ENCODE measurements around the gene KRTAP10-1. TPM values are rescaled to one million over a fixed set of nuclear protein-coding genes. Genes with fewer than 3 reads are reported as not detected.

Gene KRTAP10-1
- total and polyA plus RNA-seq, 4 donors, result not detected

GRCh38 chr21:44583089-44583799, 43.2 kb upstream of the KRTAP10-1 start:
- Histone ChIP-seq H3K4me3 (ENCODE audit: low read depth in 1 of 3, low read length in 3 of 3) (no peak overlapping the region), H3K27ac (ENCODE audit: low read depth in 1 of 2, low read length in 2 of 2) (no peak overlapping the region), H3K36me3 (ENCODE audit: control insufficient read depth in 4 of 4, insufficient read depth in 3 of 4, low read depth in 1 of 4, low read length in 3 of 4) (no peaks in the 10 kb centered on the region), H3K27me3 (ENCODE audit: control insufficient read depth in 4 of 4, insufficient read depth in 4 of 4, low read length in 3 of 4) (no peaks in the 10 kb centered on the region), H3K9me3 (ENCODE audit: control insufficient read depth in 4 of 4, low read length in 3 of 4) (peaks cover 0 to 9% (median under 1%) of the 10 kb centered on the region in 4 donors), H3K4me1 (ENCODE audit: control insufficient read depth in 4 of 4, insufficient read depth in 4 of 4, low read length in 3 of 4) (peaks cover 0 to 6% (median 0%) of the 10 kb centered on the region in 4 donors), H3K9ac (ENCODE audit: low read depth in 1 of 2, low read length in 2 of 2) (no peak overlapping the region)
- no peak for DNase-seq (ENCODE audit: low spot score)
- TF ChIP-seq RXRA (IDR thresholded peaks at IDR 0.05), result no peak
- TF ChIP-seq FOXA1 (IDR thresholded peaks at IDR 0.05), result no peak
- TF ChIP-seq REST (IDR thresholded peaks at IDR 0.05), result no peak
- no peak for TF ChIP-seq RAD21 (IDR thresholded peaks at IDR 0.05)
- no peak for TF ChIP-seq ZBTB33 (IDR thresholded peaks at IDR 0.05)
- TF ChIP-seq YY1 (IDR thresholded peaks at IDR 0.05), result no peak
- TF ChIP-seq HNF4G (IDR thresholded peaks at IDR 0.05), result no peak
- WGBS, result 25% methylated on average over 11 of the region's 11 CpGs

- peaks cover 0 to 9% (median 2%) of the 10 kb centered on the region in 4 donors for H3K9me3 ChIP-seq (ENCODE audit: control insufficient read depth in 4 of 4, low read length in 3 of 4)
- peak; percentile 21 for DNase-seq (ENCODE audit: low spot score)
- WGBS, result 80% methylated on average over 15 of the region's 15 CpGs
Observed at GRCh38 chr21:44582055-44582454, 42.1 kb upstream of the KRTAP10-1 start.

More at GRCh38 chr21:44582055-44582454, 42.1 kb upstream of the KRTAP10-1 start:
- peaks cover 0 to 6% (median 0%) of the 10 kb centered on the region in 4 donors for H3K4me1 ChIP-seq (ENCODE audit: control insufficient read depth in 4 of 4, insufficient read depth in 4 of 4, low read length in 3 of 4)
- no peaks in the 10 kb centered on the region for H3K36me3 ChIP-seq (ENCODE audit: control insufficient read depth in 4 of 4, insufficient read depth in 3 of 4, low read depth in 1 of 4, low read length in 3 of 4)
- no peak overlapping the region for H3K9ac ChIP-seq (ENCODE audit: low read depth in 1 of 2, low read length in 2 of 2)
- no peak overlapping the region for H3K27ac ChIP-seq (ENCODE audit: low read depth in 1 of 2, low read length in 2 of 2)
- TF ChIP-seq RXRA (IDR thresholded peaks at IDR 0.05) (no peak), ATF3 (IDR thresholded peaks at IDR 0.05) (no peak), FOXA1 (IDR thresholded peaks at IDR 0.05) (no peak), JUND (IDR thresholded peaks at IDR 0.05) (no peak), RAD21 (IDR thresholded peaks at IDR 0.05) (no peak), HNF4G (IDR thresholded peaks at IDR 0.05) (no peak), YY1 (IDR thresholded peaks at IDR 0.05) (no peak), TAF1 (conservative IDR thresholded peaks at IDR 0.05) (no peak), SP1 (IDR thresholded peaks at IDR 0.05) (no peak), HNF4A (conservative IDR thresholded peaks at IDR 0.05) (no peak), GABPA (IDR thresholded peaks at IDR 0.05 in 1 of 2, conservative IDR thresholded peaks at IDR 0.05 in 1 of 2) (no peak), CTCF (IDR thresholded peaks at IDR 0.05; ENCODE audit: low read depth, low read length, missing input control) (no peak), REST (IDR thresholded peaks at IDR 0.05) (no peak), FOXA2 (IDR thresholded peaks at IDR 0.05) (no peak), EGR1 (IDR thresholded peaks at IDR 0.05; ENCODE audit: low read depth in 2 of 2) (no peak)
- H3K27me3 ChIP-seq (ENCODE audit: control insufficient read depth in 4 of 4, insufficient read depth in 4 of 4, low read length in 3 of 4), result no peaks in the 10 kb centered on the region
- H3K4me3 ChIP-seq (ENCODE audit: low read depth in 1 of 3, low read length in 3 of 3), result no peak overlapping the region

Measured in liver (tissue), 9 donors.